ENCODE data around the gene AKAP7.

GRCh38 chr6:131321589-131321988, 186.3 kb downstream of the AKAP7 start:
- TF ChIP-seq CTCF (IDR thresholded peaks at IDR 0.05; ENCODE audit: low read length) (no peak), EZH2 (IDR thresholded peaks at IDR 0.05; ENCODE audit: borderline replicate concordance, low read length) (no peak)

All from OCI-LY1 (cell line).